IPS DF 19.7 (cell line): ENCODE results near the gene KDM6A.
A peak's percentile ranks its signal among the peaks of the same experiment; 100 is the strongest.
"Not testable (repeated sequence)": the region's sequence is repeated elsewhere in the genome, so short reads cannot be mapped to it uniquely, and the experiment has no call there.

Experiments used
- DNase-seq: peaks from one replicate; pipeline ENCODE4 v3.0.0-alpha.2; 2013; ENCODE audit warnings: low read depth, low spot score

The KDM6A gene

DNA sequence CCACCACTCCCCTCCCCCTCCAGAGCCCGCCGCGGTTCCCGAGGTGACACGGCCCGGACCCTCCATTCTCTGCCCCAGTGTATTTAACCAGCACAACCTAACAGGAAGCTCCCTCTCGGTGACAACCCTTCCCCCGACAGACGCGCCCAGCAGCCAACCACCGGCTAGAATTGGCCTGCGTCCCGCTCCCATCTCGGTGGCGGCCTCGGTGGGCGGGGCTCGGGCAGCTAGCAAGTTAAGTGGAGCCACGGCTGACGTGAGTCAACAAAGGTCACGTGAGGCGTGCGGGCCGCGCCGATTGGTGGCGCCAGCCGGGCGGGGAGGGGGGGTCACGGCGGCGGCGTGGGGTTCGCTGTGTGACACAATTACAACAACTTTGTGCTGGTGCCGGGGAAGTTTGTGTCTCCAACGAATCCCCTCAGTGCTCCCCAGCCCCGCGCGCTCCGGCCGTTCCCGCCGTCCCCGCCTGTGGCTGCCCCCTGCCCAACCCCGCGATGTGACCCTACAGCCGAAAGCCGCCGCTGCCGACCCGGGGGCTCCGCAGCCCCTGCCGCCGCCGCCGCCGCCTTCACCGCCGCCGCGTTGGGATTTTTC lies at the start of gene KDM6A:
TSS of gene KDM6A (plus strand) at position 368 of the 594 bp plus-strand sequence. CDS start 364 bp downstream, outside the sequence.
- peak; percentile 79 for DNase-seq

DNA sequence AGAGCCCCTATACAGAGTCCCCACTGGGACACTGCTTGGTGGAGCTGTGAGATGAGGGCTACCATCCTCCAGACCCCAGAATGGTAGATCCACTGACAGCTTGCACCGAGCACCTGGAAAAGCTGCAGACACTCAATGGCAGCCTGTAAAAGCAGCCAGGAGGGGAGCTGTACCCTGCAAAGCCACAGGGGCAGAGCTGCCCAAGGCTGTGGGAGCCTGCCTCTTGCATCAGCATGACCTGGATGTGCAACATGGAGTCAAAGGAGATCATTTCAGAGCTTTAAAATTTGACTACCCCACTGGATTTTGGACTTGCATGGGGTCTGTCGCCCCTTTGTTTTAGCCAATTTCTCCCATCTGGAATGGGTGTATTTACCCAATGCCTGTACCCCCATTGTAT lies 49.8 kb upstream of the KDM6A start:
- not testable (repeated sequence) for DNase-seq

DNA sequence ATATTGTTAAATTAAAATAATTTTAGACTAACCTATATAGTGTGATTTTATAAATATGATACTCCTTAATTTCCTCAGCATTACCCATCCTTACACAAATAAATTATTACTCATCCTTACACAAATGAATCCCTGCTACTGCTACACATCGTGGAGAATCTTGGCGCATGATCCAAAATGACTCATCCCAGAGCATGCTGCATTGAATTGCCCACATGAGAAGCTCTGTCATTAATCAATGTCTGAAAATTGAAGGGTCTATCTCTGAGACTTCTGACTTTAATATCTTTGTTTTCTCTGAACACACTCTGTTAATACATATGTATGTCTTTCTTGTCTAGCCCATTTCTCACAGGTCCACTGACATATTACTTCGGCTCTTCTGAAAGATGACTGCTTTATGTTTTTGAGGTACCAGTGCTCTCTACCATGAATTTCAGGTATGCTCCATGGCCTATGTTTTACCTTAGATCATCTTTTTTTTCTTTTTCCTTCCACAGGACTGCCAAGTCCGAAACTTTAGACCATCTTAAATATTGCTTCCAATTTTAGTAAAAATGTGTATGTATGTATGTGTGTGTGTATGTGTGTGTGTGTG lies 44.9 kb upstream of the KDM6A start:
- DNase-seq = no peak

DNA sequence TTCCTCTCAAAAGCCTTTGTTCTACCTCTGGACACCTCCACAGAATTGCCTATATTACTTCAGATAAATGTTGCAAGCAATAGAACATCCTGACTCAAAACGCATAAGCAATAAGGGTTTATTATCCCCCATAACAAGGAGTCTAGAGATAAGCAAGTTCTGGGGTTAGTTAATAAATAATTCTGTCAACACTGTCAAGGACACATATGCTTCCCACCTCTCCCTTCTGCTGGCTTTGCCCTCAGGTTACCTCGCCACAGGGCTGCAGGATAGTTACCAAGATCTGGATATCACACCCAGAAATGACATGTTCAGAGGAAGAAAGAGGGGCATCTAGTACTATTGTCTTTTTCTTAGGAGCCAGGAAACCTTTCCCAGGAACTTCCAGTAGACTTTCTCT lies 43.2 kb upstream of the KDM6A start:
- no peak for DNase-seq

DNA sequence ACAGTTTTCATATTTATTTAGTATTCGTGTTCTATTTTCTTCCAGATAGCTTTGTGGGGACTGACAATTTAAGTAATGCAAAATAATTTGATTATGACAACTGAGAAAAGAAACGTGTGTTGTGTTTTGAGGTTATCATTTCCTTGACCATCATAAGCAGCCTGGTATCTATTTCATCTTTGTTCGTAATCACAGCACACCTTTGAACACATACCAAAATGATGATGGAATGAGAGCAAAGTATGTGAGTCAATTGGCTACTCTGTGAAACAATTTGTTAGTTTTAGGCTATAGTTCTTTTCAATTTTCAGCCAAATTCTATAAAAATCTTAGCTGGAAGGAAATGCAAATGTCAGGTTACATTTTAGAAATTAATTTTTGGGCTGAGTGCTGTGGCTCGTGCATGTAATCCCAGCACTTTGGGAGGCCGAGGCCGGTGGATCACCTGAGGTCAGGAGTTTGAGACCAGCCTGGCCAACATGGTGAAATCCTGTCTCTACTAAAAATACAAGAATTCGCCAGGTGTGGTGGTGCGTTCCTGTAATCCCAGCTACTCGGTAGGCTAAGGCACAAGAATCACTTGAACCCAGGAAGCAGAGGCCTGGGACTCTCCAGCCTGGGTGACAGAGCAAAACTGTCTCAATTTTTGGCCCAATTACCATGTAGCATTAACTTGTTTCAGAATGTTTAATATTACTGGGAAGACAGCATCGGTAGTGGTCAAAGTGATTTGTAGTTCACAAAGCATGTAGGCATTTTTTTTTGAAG lies 30.3 kb upstream of the KDM6A start:
- no peak for DNase-seq

DNA sequence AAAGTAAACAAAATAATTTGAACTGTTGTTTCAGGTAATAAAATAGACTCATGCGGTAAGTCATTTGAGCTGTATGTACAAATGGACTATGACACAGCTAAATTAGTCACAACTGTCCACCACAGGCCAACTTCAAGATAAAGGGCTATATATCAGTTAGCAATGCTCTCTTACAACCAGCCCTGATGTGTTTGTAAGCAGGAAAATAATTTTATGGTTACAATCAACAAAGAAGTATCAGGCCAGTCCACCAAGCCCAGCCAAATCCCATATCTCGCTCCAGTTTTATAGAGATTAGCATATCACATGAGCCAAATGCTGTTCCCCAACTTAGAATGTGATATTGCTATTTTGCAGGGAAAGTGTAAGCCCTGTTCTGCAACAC lies 29.7 kb upstream of the KDM6A start:
- DNase-seq = no peak

DNA sequence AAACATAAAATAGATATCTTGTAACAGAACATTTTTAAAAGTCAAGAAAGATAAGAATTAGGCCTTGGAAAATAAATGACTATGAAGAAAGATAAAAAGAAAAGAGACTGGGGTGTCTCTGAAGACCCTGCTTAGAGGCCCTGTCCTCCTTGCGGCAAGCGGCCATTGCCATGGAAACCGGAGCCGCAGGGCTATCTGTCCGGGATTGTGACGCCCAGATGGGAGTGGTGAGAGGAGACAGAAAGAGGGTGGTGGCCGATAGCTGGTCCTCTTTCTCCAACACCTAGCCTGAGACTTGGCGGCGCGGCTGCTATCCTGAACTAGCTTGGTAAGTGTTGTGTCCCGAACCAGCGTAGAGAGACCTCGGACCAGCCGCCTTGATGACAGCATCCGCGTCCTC lies 29.2 kb upstream of the KDM6A start, which contains the start of gene DUSP21:
TSS of gene DUSP21 (plus strand) at position 269 of the 400 bp plus-strand sequence. CDS start at position 381, 112 bp downstream.
- DNase-seq = no peak

DNA sequence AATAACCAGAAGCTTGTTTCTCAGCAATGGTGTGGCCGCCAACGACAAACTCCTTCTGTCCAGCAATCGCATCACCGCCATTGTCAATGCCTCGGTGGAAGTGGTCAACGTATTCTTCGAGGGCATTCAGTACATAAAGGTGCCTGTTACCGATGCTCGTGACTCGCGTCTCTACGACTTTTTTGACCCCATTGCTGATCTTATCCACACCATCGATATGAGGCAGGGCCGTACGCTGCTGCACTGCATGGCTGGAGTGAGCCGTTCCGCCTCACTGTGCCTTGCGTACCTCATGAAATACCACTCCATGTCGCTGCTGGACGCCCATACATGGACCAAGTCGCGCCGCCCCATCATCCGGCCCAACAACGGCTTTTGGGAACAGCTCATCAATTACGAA lies 28.8 kb upstream of the KDM6A start:
- DNase-seq = no peak

DNA sequence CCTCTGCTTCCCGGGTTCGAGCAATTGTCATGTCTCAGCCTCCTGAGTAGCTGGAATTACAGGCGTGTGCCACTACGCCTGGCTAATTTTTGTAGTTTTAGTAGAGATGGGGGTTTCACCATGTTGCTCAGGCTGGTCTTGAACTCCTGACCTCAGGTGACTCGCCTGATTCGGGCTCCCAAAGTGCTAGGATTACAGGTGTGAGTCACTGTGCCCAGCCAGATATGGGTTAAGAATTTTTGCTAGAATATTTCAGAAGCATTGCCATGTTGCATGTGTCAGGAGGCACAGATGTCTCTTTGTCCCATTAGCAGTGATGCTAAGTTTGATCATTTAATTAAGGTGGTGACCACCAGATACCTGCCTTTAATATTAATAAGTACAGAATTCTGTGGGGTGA lies 22.1 kb upstream of the KDM6A start:
- not testable (repeated sequence) for DNase-seq

DNA sequence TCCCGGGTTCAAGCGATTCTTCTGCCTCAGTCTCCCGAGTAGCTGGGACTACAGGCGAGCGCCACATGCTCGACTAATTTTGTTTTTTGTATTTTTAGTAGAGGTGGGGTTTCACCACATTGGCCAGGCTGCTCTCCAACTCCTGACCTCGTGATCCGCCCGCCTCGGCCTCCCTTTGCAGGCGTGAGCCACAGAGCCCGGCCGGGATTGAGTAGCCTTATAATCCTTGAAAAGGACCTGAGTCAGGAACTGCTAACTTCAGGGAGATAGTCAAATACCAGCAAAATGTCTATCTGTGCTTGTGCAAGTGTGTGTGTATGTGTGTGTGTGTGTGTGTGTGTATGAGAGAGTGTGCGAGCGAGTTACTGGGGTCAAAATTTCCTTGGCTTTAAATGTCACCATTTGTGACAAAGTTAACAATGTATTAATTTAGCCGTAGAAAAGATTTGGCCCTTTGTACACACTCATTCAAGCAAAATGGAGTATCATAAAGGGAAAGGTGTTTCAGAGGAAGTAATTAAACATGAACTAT lies 1.8 kb upstream of the KDM6A start:
- DNase-seq = no peak

DNA sequence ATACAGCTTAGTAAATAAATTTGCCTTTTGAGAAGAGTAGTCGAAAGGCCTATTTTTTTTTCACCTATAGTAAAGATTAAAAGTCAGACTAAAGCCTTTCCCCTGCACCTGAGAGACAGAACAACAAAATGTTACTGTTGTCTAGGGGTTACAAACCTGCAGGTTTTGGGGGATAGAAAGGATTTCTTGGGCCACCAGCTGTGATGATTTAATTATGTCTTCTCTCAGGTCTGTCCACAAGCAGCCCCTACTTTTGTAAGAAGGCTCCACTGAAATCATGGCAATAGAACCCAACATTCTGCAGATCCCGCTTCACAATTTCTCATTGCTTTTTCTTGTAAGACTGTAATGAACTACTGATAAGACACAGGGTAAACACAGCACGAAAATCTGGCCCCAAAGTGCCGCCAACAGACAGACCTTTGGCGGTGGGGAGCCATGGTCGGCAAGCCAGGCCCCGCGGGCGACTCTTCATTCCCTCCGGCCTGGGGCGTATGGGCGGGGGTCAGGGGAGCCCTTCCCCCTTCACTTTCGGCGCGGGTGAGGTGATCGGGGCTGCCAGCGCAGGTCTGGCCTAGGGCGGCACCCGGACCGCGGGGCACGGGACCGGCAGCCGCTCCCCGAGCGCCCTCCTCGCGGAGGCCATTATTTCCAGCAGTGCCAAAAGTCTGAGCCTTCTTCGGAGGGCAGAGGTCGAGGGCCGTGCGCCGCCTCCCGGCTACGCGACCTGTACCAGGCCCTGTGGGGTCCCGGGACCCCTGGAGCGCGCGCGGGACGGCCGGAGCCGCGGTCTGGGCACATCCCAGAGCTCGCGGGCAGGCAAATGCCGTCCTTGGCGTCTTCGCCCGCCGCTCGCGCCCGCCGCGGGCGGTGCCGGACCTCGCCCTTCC lies 812 bp upstream of the KDM6A start:
- no peak for DNase-seq

DNA sequence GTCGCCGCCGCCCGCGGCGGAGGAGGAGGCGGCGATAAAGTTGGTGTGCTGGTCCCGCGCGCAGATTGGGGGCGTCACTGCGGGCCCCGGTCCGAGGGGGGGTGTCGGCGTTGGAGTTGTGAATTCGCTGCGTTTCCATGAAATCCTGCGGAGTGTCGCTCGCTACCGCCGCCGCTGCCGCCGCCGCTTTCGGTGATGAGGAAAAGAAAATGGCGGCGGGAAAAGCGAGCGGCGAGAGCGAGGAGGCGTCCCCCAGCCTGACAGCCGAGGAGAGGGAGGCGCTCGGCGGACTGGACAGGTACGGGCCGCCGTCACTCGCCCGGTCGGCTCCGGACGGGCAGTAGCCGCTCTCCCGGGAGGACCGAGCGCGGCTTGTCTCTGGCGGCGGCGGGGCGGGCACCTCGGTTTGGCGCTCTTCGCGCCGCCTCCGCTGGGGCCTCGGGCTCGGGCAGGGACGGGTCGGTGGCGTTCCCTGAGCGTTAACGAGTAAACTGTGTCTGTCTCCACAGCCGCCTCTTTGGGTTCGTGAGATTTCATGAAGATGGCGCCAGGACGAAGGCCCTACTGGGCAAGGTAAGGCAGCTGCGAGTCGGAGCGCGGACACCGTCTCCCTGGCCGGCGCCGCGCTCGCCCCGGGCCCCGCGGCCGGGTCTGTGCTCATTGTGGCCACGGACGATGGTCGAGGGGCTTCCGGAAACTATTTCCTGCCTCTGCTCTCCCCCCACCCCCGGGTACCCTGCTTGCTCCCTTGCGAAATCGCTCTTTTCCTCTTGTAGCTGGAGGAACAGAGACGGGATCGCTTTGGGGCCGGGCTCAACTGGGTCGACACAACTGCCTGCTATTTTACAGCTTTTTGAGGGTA lies 658 bp downstream of the KDM6A start:
- DNase-seq = no peak

DNA sequence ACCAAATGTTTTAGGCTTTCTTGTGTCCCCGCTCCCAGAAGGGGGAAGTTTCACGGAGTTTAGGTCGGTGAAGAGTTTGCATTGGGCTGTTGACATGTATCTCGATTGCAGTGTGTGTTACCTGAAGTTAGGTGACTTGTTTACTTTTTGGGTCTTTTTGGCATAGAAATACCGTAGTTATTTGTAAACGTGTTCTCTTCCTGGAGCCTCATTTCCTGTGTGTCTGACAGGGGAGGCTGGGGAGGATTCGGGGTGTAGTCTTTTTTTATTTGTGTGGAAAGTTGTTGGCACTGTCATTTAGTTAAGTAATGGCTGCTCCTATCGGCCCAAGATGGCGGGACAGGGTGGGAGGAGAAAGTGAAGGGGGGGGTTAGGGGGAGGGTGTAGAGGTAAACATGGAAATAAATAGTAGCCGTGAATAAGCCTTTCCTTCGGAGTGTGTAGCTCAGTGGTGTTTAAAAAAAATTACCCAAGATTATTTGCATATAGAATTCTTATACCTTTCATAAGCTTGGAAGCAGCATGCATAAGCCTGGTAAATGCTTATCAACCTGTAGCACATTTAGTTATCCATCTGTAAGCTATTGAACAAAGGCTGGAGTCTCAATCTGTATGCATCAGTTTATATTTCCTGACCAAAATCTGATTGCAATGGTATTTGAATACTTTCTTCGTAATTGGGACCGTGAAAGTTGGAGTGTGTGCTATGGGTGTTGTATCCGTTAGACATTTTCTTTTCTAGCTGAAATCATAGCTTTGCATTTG lies 1.6 kb downstream of the KDM6A start:
- no peak for DNase-seq

DNA sequence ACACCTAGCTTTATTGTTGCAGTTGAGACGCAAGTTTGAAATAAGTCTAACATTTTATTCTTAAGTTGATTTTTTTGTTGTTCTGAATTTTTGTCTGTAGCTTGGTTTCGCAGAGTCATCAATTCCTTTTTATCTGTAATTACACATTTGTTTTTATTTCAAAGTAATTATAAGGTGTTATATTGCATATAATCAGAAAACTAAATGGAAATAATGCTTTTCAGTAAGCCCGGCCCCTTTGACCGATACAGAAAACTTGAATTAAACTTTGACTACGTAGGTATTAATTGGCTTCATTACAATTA lies 2.1 kb downstream of the KDM6A start:
- DNase-seq = no peak

DNA sequence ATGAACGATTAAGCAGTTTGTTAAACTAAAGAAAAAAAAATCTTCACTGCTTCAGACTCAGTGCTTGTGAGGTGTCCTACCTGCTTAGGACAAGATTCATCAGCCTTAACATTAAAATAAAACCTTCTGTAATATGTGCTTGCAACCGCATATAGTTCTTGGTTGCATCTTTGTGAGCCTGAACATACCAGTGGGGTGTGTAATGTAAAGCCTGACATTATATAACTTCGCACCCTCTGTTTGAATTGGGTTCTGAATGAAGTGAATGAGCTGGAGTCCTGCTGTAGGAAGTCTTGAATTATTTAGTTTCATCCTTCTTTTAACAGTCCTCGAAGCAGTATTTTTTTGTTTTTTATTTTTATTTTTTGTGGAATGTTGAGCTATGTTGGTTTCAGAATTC lies 3.1 kb downstream of the KDM6A start:
- no peak for DNase-seq

DNA sequence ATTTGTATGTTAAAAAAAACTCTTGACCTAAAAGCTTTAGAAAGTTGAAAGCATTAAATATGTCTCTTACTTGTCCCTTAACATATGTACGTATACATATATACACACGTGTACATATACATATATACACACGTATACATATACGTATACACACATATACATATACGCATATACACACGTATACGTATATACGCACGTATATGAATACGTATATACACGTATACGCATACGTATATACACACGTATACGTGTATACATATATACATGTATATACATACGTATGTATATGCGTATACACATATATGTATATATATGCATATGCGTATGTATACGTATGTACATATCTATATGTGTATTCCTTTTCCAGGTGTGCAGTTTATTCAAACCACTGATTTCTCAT lies 3.8 kb downstream of the KDM6A start:
- no peak for DNase-seq

DNA sequence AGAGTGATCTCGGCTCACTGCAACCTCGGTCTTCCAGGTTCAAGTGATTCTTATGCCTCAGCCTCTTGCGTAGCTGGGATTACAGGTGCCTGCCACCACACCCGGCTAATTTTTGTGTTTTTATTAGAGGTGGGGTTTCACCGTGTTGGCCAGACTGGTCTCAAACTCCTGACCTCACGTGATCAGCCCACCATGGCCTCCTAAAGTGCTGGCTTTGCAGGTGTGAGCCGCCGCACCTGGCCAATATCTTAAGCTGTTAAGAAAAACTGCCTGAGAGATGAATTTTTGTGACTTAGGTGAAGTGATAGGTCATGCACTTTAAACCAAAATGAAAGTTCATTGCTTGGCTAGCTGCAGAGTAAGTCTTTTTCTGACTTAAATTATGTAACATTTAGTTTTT lies 5.8 kb downstream of the KDM6A start:
- DNase-seq = no peak

DNA sequence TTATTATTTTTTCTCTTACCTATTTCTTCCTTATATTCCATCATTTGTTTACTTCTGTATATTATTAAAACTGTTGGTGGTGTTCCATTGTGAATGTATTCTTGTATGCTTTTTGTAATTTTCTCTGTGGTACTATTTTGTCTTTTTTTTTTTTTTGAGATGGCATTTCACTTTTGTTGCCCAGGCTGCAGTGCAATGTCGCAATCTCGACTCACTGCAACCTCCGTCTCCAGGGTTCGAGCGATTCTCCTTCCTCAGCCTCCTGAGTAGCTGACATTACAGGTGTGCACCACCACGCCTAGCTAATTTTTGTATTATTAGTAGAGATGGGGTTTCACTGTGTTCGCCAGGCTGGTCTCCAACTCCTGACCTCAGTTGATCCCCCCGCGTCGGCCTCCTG lies 8.6 kb downstream of the KDM6A start:
- DNase-seq = no peak

DNA sequence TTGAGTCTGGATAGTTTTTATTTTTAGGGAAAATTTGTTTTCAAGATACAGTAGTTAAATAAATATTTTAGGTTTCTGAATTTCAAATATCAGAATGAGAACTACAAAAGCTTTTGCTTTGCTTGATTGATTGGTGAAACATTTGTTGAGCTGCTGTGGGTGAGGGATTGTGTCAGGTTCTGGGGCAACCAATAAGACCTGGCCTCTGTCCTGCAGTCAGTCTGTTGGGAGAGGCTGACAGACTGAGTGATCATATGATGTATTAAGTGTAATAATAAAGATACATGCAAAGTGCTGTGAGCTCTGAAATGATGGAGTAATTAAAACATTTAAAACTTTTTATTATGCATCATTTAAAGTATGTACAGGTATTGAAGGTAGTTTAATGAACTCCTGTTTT lies 9.6 kb downstream of the KDM6A start:
- DNase-seq = no peak

DNA sequence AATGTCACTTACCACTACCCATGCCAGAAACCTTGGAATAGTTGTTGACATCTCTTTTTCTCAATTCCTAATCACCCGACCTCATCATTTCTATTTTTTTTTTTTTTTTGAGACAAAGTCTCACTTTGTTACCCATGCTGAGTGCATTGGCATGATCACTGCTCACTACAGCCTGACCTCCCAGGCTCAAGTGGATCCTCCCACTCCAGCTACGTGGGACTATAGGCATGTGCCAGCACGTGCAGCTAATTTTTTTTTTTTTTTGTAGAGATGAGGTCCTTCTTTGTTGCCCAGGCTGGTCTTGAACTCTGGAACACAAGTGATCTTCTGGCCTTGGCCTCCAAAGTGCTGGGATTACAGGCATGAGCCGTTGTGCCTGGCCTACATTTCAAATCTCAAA lies 12.0 kb downstream of the KDM6A start:
- DNase-seq = no peak
